Sigmoid colon (tissue), 4 donors: ENCODE results near the gene WDR53.

Source experiments
- EP300 ChIP-seq, 4 donors: sonication (generic); formaldehyde crosslinking; IDR thresholded peaks; one replicate each; pipeline ENCODE4 v1.6.1; 2017; ENCODE audit warnings: antibody characterized with exemption in 4 of 4
- POLR2A ChIP-seq, 2 donors: fragments of 450-650 bp; IDR thresholded peaks; one replicate each; pipeline ENCODE4 v1.6.1; 2016; ENCODE audit warnings: antibody characterized with exemption in 2 of 2, mild to moderate bottlenecking in 2 of 2, moderate library complexity in 2 of 2
- POLR2AphosphoS5 ChIP-seq, 4 donors: sonication (generic); formaldehyde crosslinking; IDR thresholded peaks; one replicate each; pipeline ENCODE4 v1.6.1; 2017; ENCODE audit warnings: antibody characterized with exemption in 4 of 4
- TF ChIP-seq, protein P1 (sequence below), 4 experiments: fragments of 450-650 bp in 3 of 4; fragments of 200-600 bp in 1 of 4; IDR thresholded peaks; one replicate each; pipeline ENCODE4 v1.5.1; 2016 to 2019; ENCODE audit warnings: antibody characterized with exemption in 4 of 4, mild to moderate bottlenecking in 3 of 4, moderate library complexity in 2 of 4

- TF ChIP-seq, protein P1, sequence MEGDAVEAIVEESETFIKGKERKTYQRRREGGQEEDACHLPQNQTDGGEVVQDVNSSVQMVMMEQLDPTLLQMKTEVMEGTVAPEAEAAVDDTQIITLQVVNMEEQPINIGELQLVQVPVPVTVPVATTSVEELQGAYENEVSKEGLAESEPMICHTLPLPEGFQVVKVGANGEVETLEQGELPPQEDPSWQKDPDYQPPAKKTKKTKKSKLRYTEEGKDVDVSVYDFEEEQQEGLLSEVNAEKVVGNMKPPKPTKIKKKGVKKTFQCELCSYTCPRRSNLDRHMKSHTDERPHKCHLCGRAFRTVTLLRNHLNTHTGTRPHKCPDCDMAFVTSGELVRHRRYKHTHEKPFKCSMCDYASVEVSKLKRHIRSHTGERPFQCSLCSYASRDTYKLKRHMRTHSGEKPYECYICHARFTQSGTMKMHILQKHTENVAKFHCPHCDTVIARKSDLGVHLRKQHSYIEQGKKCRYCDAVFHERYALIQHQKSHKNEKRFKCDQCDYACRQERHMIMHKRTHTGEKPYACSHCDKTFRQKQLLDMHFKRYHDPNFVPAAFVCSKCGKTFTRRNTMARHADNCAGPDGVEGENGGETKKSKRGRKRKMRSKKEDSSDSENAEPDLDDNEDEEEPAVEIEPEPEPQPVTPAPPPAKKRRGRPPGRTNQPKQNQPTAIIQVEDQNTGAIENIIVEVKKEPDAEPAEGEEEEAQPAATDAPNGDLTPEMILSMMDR (IDR thresholded peaks at IDR 0.05) = no peak
- TF ChIP-seq POLR2A (IDR thresholded peaks at IDR 0.05) = no peak
- TF ChIP-seq POLR2AphosphoS5 (IDR thresholded peaks at IDR 0.05) = no peak
- no peak for TF ChIP-seq EP300 (IDR thresholded peaks at IDR 0.05)
These were observed 53.3 kb downstream of the WDR53 start, which contains the start of gene SMCO1 for GRCh38 chr3:196514913-196515621.
